GM21825 (cell line): ENCODE results near the gene DAZAP2.
A peak's percentile ranks its signal among the peaks of the same experiment; 100 is the strongest.

ENCODE experiments used
- ATAC-seq: cut with Tn5 transposase; IDR thresholded peaks from one replicate; pipeline ENCODE4 v1.9.1; 2021; ENCODE audit warnings: mild to moderate bottlenecking, moderate library complexity; ENCODE audit not compliant: unreplicated experiment

Gene DAZAP2

DNA sequence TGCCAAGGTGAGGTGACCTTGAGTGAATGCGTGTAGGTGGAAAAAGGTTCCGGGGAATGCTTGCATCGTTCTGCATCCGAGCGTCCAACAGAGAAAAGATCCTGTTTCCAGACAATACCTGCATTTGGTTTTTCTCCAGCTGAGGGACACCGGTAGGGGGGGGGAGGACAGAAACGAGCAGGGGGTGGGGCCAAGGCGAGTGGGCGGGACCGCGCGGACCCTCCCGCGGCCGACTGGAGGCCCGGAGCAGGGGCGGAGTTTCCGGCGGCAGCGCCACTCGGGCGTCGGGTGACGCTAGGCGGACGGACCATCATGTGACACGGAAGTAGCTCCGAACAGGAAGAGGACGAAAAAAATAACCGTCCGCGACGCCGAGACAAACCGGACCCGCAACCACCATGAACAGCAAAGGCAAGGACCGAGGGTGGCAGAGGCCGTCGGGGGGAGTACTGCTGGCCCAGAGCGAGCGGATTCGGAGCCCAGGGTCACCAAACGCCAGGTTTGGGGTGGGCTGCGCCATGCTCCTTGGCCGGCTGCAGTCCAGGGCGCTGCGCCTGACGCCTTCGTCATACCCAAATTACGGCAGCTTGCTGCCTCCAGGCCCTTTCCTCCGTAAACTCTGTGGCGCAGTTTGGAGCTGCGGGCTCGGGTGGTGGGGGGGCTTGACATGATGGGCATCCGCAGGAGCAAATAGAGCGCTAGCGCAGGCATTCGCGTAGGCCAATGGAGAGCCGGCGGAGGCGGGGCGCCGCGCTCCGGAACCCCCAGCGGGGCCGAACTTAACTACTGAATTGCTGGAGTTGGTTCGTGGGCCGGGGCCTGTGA lies at the start of gene DAZAP2:
DAZAP2 (plus strand) TSS at position 317 of the 825 bp plus-strand sequence; CDS start at position 399, 82 bp downstream.
- peak; percentile 91 for ATAC-seq

GRCh38 chr12:51189790-51190355 lies 48.8 kb upstream of the DAZAP2 start:
- ATAC-seq = no peak

DNA sequence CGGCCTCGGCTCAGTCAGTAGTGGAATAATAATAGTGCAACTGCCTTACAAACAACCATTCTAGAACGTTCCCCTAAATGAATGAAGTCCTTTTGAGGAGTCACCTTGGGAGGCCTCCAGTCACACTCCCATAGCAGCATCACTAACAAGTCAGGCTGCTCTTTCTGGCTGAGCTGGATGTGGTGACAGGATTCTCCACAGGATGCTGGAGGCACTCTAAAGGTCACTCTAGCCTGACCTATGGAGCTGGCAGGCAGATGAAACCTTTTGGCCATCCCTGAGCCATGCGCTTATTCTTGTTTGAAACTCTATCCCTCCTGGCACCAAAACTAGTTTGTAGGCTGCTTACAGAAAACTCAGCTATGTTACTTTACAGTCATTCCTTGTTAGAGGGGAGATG lies 47.8 kb upstream of the DAZAP2 start:
- ATAC-seq = no peak

GRCh38 chr12:51191516-51192283 lies 46.9 kb upstream of the DAZAP2 start:
- ATAC-seq = no peak

- ATAC-seq = no peak
Observed at GRCh38 chr12:51192284-51192671, 46.3 kb upstream of the DAZAP2 start.

GRCh38 chr12:51195841-51196240 lies 42.8 kb upstream of the DAZAP2 start:
- no peak for ATAC-seq

GRCh38 chr12:51196547-51196946 lies 42.1 kb upstream of the DAZAP2 start:
- ATAC-seq = no peak

DNA sequence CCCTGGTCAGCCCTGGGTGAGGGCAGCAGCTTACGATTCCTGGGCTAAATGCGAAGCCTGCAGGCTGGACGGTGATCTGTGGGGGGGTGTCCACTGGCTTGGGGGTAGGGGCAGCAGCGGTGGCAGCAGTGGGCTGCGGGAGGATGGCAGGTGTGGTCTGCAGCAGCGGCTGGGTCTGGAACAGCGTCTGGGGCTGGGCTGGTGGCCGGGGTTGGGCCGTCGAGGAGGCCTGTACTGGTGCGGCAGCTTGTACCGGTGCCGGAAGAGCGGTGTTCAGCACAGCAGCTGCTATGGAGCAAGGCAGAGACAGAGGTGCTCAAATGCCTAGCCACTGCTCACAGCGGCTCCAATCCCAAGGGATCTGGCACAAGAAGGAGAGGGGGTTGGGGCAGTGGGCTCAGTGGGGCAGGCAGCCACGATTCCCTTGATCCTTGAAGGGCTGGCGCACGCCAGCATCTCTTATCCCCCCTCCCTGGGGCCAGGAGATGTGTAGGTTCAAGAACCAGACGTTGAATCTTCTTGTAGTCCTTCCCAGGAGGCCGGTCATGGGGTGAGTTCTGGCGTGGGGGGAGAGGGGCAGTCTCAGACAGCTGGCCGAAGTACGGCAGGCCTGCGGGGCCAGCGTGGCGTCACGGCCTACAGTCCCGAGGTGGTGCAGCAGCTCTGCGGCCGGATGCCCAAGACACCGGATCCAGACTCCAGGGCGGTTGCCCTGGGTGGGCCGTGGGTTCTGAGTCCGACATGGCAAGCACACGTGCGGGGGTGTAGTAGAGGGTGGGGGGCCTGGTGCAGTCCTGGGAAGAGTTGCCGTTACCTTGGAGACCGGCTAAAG lies 40.7 kb upstream of the DAZAP2 start:
- no peak for ATAC-seq

- ATAC-seq = no peak
Observed at GRCh38 chr12:51198568-51199365, 39.9 kb upstream of the DAZAP2 start.

DNA sequence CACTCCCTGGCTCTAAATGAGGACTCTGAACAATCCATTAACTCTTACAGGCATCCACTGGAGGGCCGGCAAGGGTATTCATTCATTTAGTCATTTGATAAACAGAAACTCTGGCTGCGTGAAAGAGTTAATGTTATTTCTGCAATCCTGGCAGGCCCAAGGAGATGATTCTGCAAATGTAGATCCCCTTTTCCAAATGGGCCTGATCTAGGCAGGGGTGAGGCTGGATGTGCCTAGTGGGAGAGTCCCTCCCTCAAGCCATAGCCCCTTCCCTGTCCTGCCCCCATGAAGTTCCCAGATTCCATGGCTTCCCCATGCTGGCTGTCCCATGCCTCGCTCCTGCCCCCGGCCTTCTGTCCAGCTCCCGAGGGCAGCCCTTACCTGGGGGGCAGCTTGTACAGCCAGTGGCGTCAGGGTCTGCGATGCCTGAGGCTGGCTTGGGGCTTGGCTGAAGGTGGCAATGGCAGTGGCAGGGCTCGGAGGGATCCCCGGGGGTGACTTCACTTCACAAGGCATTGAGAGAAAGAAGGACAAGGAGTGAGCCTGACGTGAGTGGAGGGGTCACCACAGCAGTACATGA lies 39.2 kb upstream of the DAZAP2 start:
- no peak for ATAC-seq

- ATAC-seq = no peak
Observed at GRCh38 chr12:51200156-51200555, 38.5 kb upstream of the DAZAP2 start.

- ATAC-seq = no peak
Observed at GRCh38 chr12:51200806-51201205, 37.8 kb upstream of the DAZAP2 start.

- no peak for ATAC-seq
Observed at GRCh38 chr12:51202718-51203117, 35.9 kb upstream of the DAZAP2 start.

- ATAC-seq = no peak
Observed at GRCh38 chr12:51205350-51205749, 33.3 kb upstream of the DAZAP2 start.

GRCh38 chr12:51208016-51208660 lies 30.5 kb upstream of the DAZAP2 start:
- no peak for ATAC-seq

DNA sequence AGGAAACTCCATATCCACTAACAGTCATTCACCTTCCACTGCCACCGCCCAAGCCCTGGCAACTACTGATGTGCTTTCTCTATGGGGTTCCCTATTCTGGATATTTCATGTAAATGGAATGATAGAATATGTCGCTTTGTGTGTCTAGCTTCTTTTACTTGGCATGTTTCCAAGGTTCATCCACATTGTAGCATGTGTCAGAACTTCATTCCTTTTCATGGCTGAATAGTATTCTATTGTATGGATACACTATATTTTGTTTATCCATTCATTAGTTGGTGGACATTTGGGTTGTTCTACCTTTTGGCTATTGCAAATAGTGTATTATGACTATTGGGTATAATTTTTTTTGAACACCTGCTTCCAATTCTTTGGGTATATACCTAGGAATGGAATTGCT lies 29.4 kb upstream of the DAZAP2 start:
- ATAC-seq = no peak

DNA sequence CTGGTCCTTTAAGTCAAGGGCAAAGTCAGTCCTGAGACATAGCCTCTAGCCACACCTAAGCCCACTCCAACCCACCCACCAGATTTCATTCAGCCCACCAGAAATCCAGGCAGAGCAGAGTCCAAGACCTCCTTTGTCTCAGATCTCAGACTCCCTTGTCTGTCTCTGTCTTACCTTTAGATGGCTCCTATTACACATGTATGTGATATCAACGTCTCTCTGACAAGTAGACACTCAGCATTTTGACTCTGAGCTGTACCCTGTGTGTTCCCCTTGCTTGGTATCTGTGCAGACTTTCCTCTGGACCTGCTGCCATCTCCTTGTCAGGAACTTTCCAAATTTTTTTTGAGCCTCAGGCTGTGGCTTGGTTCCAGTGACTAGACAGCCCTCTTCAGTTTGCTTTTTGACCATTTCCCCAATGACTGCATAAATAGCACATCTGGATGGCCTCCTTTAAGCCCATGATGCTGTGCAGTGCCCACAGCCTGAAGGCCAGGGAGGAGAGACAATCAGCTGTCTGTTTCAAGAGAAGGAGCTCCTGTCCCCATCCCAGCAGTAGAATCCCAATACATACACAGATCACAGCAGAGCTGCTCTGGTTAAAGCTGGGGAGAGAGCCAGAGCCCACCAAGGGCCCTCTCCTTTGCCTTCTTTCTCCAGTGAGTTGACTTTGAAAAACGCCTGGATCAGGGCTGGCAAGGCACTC lies 27.8 kb upstream of the DAZAP2 start:
- ATAC-seq = no peak

- no peak for ATAC-seq
Observed at GRCh38 chr12:51214895-51215294, 23.7 kb upstream of the DAZAP2 start.

DNA sequence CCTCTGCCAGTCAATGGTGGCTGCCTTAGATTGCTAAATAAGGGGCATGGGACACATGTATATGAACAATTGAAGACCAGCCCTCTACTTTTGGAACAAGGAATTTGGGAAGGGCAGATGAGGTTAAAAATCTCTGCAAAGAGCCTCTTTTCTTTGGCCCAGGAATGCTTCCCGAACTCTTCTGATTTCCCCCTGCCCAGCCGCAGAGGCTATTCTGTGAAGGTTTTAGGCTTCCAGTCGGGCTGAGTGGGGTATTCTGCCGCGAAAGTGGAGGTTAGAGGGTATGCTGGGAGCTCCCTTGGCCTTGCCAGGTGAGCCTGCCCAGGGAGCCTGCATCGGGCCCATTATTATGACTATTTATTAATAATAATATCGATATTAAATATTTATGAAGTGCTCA lies 22.0 kb upstream of the DAZAP2 start:
- ATAC-seq = no peak
